ENCODE data around the gene MEF2B. TPM values are rescaled to one million over a fixed set of nuclear protein-coding genes. Genes with fewer than 3 reads are reported as not detected.
A peak's percentile ranks its signal among the peaks of the same experiment; 100 is the strongest.
"Not testable (repeated sequence)": the region's sequence is repeated elsewhere in the genome, so short reads cannot be mapped to it uniquely, and the experiment has no call there.

Gene MEF2B
- total RNA-seq, 3 donors from 2014 or later = 2.2 to 3.7 (median 2.3) TPM

DNA sequence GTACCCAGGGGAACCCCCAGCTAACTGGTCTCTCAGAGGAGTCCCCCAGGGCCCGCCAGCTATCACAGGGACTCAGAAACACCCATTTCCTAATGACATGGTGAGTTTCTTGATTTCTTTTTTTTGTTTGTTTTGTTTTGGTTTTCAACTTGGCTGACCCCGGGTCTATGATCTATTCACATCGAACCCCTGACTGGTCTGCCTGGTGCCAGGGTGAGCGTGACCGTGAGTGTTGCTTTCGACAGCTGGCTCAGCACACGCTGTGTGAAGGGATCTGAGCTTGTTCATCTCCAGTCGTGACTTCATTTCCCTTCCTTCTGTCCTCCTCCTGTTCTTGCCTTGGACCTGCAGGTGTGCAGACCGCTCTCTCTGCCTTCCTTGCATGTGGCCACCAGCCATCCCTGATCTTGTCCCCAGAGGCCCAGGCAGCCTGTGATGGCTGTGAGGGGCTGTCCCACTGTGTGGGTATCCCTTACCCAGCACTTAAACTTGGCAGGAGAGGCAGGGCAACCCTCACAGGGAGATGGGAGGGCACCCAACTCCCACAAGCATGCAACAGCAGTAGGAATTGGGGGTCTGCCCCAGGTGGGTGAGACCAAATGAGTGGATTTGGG lies 58.0 kb downstream of the MEF2B start:
- ATAC-seq = no peak
- peaks cover 1% of the 10 kb centered on the region for H3K4me1 Mint-ChIP-seq (ENCODE audit: low read depth)
- H3K36me3 Mint-ChIP-seq (ENCODE audit: insufficient read depth) = peaks cover 2% of the 10 kb centered on the region
- no peak for DNase-seq
- no peak overlapping the region for H3K4me3 Mint-ChIP-seq
- no peaks in the 10 kb centered on the region for H3K9me3 Mint-ChIP-seq
- no peaks in the 10 kb centered on the region for H3K27me3 Mint-ChIP-seq (ENCODE audit: low read depth)

DNA sequence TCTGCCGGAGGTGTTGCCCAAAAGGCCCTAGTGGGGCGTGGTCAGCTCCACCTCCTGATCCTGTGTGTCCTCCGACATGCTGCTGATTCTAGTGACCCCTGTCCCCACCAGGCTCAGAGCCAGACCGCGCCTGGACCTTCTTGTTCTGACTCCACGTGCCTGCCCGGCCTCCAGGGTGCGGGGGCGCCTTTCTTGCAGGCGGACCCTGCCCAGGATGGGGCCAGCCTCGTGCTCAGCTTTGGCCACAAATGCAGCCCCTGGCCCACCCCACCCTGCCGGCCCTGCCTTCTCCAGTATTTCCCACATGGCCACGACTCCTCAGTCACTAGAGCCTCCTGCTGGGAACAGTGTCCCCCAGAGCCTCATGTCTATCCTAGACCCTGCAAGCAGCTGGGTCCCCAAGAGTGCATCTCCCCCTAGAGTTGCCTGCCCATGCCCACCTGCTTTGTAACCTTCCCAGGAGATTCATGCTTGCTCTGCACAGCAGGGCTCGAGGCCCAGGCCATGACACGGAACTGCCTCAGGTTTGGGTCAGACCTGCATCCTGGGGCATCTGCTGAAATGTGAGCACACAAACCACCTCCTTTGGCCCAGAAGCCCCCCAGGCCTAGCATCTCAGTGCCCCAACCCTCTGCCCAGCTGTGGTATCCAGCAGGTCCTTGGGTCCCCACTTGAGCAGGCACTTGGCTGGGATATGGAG lies 58.8 kb downstream of the MEF2B start:
- Mint-ChIP-seq H3K9me3 (no peaks in the 10 kb centered on the region), H3K27me3 (ENCODE audit: low read depth) (no peaks in the 10 kb centered on the region), H3K4me3 (no peak overlapping the region), H3K36me3 (ENCODE audit: insufficient read depth) (peaks cover 2% of the 10 kb centered on the region), H3K4me1 (ENCODE audit: low read depth) (peaks cover 1% of the 10 kb centered on the region)
- ATAC-seq (peak in 1 of 2 donors; percentile 7), DNase-seq (no peak)

DNA sequence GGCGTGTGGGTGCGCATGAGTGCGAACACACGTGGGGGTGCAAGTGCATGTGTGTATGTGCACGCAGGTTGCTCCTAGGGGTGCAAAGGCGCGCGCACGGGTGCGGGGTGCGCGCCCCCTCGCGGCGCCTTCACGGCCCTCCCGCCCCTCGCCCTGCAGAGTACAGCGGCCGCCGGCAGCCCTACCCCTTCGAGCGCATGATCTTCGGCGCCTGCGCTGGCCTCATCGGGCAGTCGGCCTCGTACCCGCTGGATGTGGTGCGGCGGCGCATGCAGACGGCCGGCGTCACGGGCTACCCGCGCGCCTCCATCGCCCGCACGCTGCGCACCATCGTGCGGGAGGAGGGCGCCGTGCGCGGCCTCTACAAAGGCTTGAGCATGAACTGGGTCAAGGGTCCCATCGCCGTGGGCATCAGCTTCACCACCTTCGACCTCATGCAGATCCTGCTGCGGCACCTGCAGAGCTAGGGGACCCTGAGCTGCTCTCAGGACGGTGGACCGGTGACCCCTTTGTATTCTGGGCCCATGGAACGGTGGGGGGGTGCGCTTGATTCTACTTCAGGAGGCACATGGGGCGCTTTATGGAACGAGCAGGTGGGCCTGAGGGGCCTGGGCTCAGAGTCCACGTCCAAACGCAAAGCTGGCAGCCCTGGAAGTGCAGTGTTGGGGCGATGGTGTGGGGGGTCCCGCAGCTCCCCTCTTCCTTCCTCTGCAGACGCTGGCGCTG lies 59.5 kb downstream of the MEF2B start:
- no peak for DNase-seq
- no peak overlapping the region for H3K4me3 Mint-ChIP-seq
- H3K9me3 Mint-ChIP-seq = no peaks in the 10 kb centered on the region
- H3K4me1 Mint-ChIP-seq (ENCODE audit: low read depth) = peaks cover 1% of the 10 kb centered on the region
- ATAC-seq = peak; percentile 66 to 76
- H3K36me3 Mint-ChIP-seq (ENCODE audit: insufficient read depth) = peaks cover 2% of the 10 kb centered on the region
- H3K27me3 Mint-ChIP-seq (ENCODE audit: low read depth) = no peaks in the 10 kb centered on the region

DNA sequence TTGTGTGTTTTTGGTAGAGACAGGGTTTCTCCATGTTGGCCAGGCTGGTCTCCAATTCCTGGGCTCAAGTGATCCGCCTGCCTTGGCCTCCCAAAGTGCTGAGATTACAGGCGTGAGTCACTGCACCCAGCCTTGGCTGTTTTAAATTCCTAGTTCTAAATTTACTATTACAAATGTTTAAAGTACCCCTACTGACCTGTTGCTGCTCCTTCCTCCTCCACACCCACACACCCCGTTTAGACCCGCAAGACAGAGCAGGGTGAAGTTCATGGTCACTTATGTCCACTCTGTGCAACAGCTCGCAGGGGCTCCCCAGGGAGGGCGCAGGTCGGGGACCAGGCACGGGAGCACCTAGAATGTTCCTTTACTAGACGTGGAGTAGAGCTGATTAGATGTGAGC lies 60.5 kb downstream of the MEF2B start:
- H3K36me3 Mint-ChIP-seq (ENCODE audit: insufficient read depth) = peaks cover 2% of the 10 kb centered on the region
- no peaks in the 10 kb centered on the region for H3K9me3 Mint-ChIP-seq
- peaks cover 1% of the 10 kb centered on the region for H3K4me1 Mint-ChIP-seq (ENCODE audit: low read depth)
- DNase-seq = no peak
- H3K27me3 Mint-ChIP-seq (ENCODE audit: low read depth) = no peaks in the 10 kb centered on the region
- ATAC-seq = no peak
- H3K4me3 Mint-ChIP-seq = no peak overlapping the region

DNA sequence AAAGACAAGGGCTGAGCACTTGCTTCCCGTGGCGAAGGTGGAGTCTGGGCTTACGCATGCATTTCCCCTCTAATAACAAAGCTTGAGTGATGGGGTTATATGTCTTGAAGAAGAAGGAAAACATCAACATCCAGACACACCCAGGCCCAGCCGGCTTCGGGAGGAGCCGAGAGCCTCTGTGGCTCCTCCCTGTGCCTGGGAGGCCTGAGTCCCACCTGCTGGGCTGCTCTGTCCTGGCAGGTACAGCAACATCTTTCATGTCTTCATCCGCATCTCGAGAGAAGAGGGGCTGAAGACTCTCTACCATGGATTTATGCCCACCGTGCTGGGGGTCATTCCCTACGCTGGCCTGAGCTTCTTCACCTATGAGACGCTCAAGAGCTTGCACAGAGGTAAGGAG lies 62.4 kb downstream of the MEF2B start:
- Mint-ChIP-seq H3K9me3 (no peaks in the 10 kb centered on the region), H3K4me1 (ENCODE audit: low read depth) (peaks cover 1% of the 10 kb centered on the region), H3K36me3 (ENCODE audit: insufficient read depth) (peaks cover 2% of the 10 kb centered on the region), H3K4me3 (no peak overlapping the region), H3K27me3 (ENCODE audit: low read depth) (no peaks in the 10 kb centered on the region)
- ATAC-seq = no peak
- DNase-seq = no peak

DNA sequence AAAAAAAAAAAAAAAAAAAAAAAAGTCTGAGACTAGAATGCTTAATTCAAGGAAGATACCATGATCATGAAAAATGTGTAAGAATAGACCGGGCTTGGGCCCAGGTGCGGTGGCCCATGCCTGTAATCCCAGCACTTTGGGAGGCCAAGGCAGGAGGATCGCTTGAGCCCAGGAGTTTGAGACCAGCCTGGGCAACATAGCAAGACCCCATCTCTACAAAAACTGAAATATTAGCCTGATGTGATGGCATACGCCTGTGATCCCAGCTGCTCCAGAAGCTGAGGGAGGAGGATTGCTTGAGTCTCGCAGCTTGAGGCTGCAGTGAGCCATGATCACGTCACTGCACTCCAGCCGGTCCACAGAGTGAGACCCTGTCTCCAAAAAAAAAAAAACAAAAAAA lies 63.1 kb downstream of the MEF2B start:
- not testable (repeated sequence) for H3K4me1 Mint-ChIP-seq (ENCODE audit: low read depth); DNase-seq; H3K27me3 Mint-ChIP-seq (ENCODE audit: low read depth); H3K4me3 Mint-ChIP-seq; H3K9me3 Mint-ChIP-seq; ATAC-seq; H3K36me3 Mint-ChIP-seq (ENCODE audit: insufficient read depth)

DNA sequence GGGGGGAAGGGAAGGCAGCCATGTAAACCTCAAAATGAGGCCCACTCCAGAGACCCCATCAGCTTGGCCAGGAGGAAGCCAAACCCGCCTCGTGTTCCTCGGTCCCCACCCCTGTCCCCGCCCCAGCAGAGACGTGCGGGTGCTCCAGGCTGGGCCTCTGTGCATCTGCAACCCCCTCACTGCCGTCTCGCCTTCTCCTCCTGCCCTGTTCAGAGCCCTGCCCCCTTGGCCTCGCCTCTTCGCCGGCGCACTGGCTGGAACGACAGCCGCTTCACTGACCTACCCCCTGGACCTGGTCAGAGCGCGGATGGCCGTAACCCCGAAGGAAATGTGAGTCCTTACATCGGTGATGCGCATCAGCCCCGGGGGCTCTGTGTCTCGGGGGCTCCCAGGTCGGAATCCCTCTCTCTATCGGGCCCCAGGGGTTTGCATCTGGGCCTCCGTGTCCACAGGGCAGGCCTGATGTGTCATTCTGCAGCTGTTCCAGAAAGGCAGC lies 64.0 kb downstream of the MEF2B start:
- Mint-ChIP-seq H3K36me3 (ENCODE audit: insufficient read depth) (peaks cover 2% of the 10 kb centered on the region), H3K9me3 (no peaks in the 10 kb centered on the region), H3K4me1 (ENCODE audit: low read depth) (peaks cover 1% of the 10 kb centered on the region), H3K27me3 (ENCODE audit: low read depth) (no peaks in the 10 kb centered on the region), H3K4me3 (no peak overlapping the region)
- ATAC-seq (no peak), DNase-seq (no peak)

DNA sequence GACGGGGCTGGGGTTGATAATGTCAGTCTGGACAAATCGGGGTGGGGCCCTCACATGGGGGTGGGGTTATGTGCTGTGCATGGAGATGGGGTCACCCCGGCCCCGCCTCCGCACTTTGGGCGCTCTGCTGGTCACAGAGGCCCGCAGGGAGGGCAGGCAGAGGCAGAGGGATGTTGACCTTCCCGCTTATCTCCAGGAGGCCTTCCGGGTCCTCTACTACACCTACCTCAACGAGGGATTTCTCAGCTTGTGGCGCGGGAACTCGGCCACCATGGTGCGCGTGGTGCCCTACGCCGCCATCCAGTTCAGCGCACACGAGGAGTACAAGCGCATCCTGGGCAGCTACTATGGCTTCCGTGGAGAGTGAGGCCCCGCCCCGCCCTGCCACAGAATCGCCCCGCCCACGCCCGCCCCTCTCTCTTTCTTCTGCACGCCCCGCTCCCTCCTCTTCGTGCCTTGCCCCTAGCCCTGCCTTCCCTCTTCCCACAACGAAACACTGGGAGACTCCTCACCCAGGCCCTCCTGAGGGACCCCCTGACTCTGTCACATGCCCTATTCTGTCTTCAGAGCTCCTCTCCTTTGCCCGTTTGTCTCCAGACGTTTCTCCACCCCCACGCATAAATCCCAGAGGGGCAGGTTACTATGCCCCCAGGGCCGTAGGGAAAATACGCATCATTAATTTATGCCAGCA lies 64.6 kb downstream of the MEF2B start:
- ATAC-seq = no peak
- DNase-seq = no peak
- no peaks in the 10 kb centered on the region for H3K27me3 Mint-ChIP-seq (ENCODE audit: low read depth)
- H3K36me3 Mint-ChIP-seq (ENCODE audit: insufficient read depth) = peaks cover 2% of the 10 kb centered on the region
- H3K4me1 Mint-ChIP-seq (ENCODE audit: low read depth) = peaks cover 1% of the 10 kb centered on the region
- H3K9me3 Mint-ChIP-seq = no peaks in the 10 kb centered on the region
- no peak overlapping the region for H3K4me3 Mint-ChIP-seq

DNA sequence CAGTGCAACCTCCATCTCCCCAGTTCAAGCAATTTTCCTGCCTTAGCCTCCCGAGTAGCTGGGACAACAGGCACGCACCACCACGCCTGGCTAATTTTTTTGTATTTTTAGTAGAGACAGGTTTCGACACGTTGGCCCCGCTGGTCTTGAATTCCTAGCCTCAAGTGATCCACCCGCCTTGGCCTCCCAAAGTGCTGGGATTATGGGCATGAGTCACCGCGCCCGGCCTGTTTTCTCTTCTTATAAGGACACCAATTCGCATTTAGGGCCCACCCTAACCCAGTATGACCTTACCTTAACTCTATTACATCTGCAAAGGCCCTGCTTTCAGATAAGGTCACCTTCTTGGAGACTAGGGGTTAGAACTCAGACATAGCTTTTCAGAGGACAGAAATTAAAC lies 66.9 kb downstream of the MEF2B start:
- H3K4me1 Mint-ChIP-seq (ENCODE audit: low read depth) = no peaks in the 10 kb centered on the region
- H3K27me3 Mint-ChIP-seq (ENCODE audit: low read depth) = no peaks in the 10 kb centered on the region
- no peaks in the 10 kb centered on the region for H3K9me3 Mint-ChIP-seq
- DNase-seq (no peak), ATAC-seq (no peak)
- H3K4me3 Mint-ChIP-seq = no peak overlapping the region
- H3K36me3 Mint-ChIP-seq (ENCODE audit: insufficient read depth) = peaks cover 4% of the 10 kb centered on the region

DNA sequence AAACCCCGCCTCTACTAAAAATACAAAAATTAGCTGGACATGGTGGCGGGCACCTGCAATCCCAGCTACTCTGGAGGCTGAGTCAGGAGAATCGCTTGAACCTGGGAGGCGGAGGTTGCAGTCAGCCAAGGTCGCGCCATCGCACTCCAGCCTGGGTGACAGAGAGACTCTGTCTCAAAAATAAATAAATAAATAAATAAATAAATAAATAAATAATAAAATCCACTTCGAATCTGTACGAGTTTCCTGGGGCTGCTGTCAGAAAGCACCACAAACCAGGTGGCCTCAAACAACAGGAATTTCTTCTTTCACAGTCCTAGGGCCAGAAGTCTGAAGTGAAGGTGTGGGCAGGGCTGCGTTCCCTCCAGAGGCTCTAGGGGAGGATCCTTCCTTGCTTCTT lies 67.5 kb downstream of the MEF2B start:
- DNase-seq; H3K36me3 Mint-ChIP-seq (ENCODE audit: insufficient read depth); H3K4me1 Mint-ChIP-seq (ENCODE audit: low read depth); H3K27me3 Mint-ChIP-seq (ENCODE audit: low read depth); H3K9me3 Mint-ChIP-seq; ATAC-seq; H3K4me3 Mint-ChIP-seq: not testable (repeated sequence)

DNA sequence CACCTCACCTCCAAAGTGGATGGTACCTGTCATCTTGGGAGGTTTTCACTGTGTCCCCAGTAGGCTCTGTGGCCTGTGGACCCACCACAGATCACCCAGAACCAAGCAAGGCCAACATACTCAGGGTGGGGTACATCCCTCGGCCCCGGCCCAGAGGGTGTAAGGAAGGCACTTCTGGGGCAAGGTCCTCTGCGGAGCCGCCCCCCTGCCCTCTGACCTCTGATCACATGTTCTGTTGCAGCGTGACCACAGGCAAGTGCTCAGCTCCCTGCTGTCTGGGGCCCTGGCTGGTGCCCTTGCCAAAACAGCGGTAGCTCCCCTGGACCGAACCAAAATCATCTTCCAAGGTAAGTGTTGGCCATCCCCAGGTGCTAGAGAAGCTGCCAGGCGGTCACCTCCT lies 68.5 kb downstream of the MEF2B start:
- no peak overlapping the region for H3K4me3 Mint-ChIP-seq
- H3K27me3 Mint-ChIP-seq (ENCODE audit: low read depth) = no peaks in the 10 kb centered on the region
- H3K4me1 Mint-ChIP-seq (ENCODE audit: low read depth) = no peaks in the 10 kb centered on the region
- ATAC-seq (no peak), DNase-seq (no peak)
- H3K36me3 Mint-ChIP-seq (ENCODE audit: insufficient read depth) = peaks cover 10% of the 10 kb centered on the region
- H3K9me3 Mint-ChIP-seq = no peaks in the 10 kb centered on the region

DNA sequence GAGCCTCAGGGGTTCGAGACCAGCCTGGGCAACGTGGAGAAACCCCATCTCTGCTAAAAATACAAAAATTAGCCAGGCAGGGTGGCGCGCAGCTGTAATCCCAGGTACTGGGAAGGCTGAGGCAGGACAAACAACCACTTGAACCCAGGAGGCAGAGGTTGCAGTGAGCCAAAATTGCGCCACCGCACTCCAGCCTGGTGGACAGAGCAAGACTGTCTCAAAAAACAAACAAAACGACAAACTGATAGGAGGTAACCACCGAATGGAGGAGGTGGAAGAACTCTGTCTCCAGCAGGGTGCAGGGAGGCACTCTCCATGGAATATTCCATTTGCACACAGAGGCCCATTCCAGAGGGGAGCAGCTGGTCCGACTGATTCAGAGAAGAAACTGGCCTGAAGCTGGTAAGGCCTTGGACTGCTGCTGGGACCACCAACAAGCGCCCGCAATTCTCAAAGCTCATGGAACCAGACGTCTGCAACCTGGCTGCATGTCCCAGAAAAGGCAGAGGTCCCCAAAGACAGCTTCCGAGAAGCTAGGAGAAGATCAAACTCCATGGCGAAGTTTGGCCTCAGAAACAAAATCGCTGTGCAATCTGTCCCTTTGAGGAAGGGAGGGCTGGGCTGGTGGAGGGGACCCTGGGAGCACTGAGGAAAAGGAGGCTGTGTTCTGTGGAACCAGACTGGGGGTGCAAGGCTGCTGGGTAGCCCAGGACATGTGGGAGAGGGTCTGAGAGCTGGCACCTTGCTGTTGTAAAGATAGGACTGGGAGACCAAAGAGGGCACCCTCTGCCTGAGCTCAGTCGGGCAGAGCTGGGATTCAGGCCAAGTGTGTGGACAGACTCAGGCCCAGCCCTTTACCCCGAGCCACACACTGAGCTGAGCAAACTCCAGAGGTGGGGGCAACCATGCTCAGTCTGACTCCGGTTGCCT lies 71.1 kb downstream of the MEF2B start:
- Mint-ChIP-seq H3K36me3 (ENCODE audit: insufficient read depth) (peaks cover 14% of the 10 kb centered on the region), H3K9me3 (no peaks in the 10 kb centered on the region), H3K4me1 (ENCODE audit: low read depth) (no peaks in the 10 kb centered on the region), H3K4me3 (no peak overlapping the region), H3K27me3 (ENCODE audit: low read depth) (no peaks in the 10 kb centered on the region)
- no peak for ATAC-seq
- no peak for DNase-seq

DNA sequence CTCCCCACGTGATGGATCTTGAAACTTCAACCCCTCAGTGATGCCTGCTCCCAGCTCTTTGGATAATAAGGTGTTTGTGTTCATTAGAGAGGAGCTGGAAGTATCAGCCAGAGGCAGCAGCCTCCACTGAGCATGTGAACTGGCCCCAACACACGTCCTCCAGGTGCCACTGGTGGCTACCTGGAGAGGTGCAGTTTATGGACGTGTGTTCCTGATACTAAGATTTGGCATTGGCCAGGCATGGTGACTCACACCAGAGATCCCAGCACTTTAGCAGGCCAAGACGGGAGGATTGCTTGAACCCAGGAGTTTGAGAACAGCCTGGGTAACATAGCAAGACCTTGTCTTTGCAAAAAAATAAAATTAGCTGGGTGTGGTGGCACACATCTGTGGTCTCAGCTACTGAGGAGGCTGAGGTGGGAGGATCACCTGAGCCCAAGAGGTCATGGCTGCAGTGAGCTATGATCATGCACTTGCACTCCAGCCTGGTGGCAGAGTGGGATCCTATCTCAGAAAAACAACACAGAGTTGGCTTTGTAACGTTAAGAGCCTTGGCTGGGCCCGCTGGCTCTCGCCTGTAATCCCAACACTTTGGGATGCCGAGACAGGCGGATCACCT lies 71.9 kb downstream of the MEF2B start:
- Mint-ChIP-seq H3K9me3 (no peaks in the 10 kb centered on the region), H3K4me3 (no peak overlapping the region), H3K4me1 (ENCODE audit: low read depth) (no peaks in the 10 kb centered on the region), H3K27me3 (ENCODE audit: low read depth) (no peaks in the 10 kb centered on the region), H3K36me3 (ENCODE audit: insufficient read depth) (peaks cover 14% of the 10 kb centered on the region)
- DNase-seq (no peak), ATAC-seq (no peak)
